HG02588 (cell line): ENCODE data around the gene ZFP69B.
"Not testable (repeated sequence)": the region's sequence is repeated elsewhere in the genome, so short reads cannot be mapped to it uniquely, and the experiment has no call there.

ENCODE experiments used
- ATAC-seq: cut with Tn5 transposase; IDR thresholded peaks from one replicate; pipeline ENCODE4 v1.9.1; 2021; ENCODE audit warnings: mild to moderate bottlenecking, moderate library complexity; ENCODE audit not compliant: unreplicated experiment

ZFP69B gene

GRCh38 chr1:40435471-40435870, 14.8 kb upstream of the ZFP69B start:
- no peak for ATAC-seq

GRCh38 chr1:40435876-40436275, 14.4 kb upstream of the ZFP69B start:
- ATAC-seq: no peak

GRCh38 chr1:40438391-40439015, 11.8 kb upstream of the ZFP69B start:
- no peak for ATAC-seq

DNA sequence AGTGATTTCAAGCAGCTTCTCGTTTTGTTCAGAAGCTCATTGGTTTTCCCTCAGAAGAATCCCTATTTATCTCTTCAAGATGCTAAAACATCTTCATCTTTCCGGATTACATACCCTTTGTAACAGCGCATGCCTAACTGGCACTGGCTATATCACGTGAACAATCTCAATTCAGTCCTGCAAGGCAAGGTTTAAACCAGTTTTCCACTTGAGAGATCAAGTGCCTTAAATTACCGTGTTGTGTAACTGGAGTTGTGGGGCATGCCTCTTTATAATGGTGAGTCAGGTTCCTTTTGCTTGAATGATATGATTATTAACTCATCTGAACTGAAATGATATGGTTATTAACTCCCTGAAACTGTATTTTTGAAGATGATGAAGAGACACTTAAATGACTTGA, 11.0 kb upstream of the ZFP69B start:
- no peak for ATAC-seq

DNA sequence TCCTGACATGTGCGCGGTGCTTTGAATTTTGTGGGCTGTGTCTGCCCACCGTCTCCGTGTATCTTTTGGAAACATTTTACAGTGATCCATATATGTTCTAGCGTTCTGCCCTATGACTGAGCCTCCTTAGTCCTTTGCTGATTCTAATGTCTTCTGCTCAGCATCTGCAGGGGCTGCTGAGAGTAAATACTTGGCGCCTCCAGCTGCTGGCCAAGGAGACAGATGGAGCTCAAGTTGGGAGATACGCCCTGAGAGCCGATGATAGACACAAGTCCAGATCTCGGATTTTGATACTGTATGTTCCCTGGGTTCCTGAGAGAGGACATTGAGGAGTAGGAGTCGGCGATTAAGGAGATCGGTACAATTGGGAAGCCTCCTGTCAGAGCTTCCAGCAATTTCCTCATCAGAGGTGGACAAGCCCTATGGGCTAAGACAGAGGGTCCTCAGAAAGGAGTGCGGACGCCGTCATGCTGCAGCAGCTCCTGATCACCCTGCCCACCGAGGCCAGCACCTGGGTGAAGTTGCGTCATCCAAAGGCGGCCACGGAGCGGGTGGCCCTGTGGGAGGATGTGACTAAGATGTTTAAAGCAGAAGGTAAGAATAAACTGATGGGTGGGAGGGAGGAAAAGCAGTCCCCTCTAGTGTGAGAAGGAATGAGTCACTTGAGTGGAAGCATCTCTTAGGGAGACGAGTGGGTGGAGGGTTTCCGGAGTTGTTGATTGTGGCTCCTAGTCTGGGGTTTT, 390 bp downstream of the ZFP69B start:
- peak; percentile 34 for ATAC-seq

GRCh38 chr1:40451238-40451585, 936 bp downstream of the ZFP69B start:
- ATAC-seq: no peak

DNA sequence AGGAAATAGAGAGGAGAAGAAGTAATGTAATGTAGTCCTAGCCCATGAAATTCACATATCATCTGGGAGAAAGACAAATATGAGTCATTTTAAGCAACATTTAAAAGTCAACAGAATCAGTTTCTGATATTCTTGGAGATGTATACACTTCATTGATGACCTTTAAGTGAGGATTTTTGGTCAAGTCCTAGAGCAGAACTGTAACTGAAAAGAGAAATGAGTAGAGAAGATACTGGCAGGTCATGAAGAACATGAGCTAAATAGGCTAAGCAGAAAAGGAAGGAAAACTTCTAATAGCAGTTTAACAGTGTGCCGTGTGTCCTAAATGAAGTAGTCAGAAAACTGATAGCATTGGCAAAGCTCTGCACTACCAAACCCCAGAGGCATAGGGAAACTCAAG, 4.6 kb downstream of the ZFP69B start:
- ATAC-seq: no peak

DNA sequence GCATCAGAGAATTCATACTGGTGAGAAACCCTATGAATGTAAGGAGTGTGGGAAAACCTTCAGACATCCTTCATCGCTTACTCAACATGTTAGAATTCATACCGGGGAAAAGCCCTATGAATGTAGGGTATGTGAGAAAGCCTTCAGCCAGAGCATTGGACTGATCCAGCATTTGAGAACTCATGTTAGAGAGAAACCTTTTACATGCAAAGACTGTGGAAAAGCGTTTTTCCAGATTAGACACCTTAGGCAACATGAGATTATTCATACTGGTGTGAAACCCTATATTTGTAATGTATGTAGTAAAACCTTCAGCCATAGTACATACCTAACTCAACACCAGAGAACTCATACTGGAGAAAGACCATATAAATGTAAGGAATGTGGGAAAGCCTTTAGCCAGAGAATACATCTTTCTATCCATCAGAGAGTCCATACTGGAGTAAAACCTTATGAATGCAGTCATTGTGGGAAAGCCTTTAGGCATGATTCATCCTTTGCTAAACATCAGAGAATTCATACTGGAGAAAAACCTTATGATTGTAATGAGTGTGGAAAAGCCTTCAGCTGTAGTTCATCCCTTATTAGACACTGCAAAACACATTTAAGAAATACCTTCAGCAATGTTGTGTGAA, 12.8 kb downstream of the ZFP69B start:
- no peak for ATAC-seq

DNA sequence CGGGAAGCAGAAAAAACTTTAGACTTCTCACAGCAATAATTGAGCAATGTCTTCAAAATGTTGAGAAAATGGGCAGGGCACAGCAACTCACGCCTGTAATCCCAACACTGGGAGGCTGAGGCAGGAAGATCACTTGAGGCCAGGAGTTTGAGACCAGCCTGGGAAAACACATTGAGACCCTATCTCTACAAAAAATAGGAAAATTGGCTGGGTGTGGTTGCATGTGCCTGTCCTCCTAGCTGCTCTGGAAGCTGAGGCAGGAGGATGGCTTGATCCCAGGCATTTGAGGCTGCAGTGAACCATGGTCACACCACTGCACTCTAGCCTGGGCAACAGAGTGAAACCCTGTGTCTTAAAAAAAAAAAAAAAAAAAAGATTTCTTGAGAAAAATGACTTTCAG, 19.1 kb downstream of the ZFP69B start:
- no peak for ATAC-seq

- no peak for ATAC-seq
Observed at GRCh38 chr1:40475268-40475667, 25.0 kb downstream of the ZFP69B start.

DNA sequence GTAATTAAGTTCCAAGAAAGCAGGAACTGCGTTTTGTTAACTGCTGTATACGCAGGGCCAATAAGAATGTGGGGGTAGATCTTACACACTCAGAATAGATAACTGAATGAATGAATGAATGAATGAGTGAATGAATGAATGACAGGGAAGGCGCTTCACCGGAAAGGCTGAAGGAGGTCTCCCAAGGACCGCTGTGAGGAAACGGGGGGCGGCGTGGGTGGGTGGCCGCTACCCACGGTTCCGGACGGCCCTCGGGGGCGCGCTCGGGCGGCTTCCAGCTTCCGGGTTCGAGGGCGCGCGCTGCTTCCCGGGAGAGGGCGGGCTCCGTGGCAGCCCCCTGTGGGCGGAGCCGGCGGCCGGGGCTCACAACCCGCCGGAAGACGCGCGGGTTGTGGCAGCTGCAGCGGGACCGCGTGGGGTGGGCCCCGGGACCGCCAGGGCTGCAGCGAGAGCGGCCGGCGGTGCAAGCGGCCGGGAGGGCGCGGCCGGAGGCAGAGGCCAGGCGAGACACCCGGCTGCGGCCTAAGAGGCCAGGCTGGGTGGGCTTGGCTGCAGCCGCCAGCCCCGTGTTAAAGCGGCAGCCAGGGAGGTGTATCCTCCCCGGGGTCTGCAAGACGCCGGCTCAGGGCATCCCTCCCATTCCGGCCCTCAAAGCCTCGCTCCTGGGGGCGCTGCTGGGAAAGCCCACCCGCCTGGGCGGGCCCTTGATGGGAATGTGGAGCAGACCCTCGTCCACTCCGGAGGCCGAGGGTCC, 26.8 kb downstream of the ZFP69B start, which contains the start of gene ZFP69:
Gene ZFP69 (plus strand): TSS at position 367 of the 754 bp plus-strand sequence. CDS start 2,072 bp downstream, outside the sequence.
- ATAC-seq: peak; percentile 76

DNA sequence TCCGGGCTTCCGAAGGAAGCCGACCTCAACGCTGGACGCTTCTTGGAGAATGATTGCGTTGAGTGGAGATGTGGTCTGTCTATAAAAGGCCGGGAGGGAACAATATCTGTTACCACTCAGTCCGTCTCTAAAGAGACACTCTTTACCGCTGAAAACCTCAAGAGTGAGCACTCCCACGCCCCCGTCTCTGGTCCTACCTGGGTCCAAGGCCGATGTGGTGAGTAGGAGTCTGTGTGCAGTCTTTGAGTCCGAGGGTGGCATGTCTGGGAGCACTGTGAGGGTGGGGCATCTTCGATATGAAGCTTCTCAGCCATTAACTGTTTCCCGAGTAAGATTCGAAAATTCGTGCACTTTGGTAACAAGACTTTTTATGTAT, 27.4 kb downstream of the ZFP69B start:
- ATAC-seq: peak; percentile 32

DNA sequence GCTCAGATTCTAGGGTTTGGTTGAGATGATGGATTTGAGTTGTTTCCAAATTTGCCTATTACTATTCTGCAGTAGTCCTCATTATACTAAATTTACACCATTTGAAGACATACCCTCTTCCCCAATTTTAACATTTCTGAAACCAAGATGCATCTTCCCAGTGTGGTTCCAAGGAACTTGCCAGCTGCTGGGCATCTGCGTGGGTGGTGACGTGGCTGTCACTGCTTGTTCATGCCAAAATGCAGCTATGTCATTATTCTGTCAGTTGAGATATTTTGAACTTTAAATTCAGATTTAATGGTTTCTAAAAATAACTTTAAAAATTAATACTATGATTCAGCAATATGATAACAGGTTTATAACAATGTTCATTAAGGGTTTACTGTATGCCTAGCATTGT, 28.0 kb downstream of the ZFP69B start:
- ATAC-seq: no peak

GRCh38 chr1:40479156-40479555, 28.9 kb downstream of the ZFP69B start:
- ATAC-seq: no peak

GRCh38 chr1:40495315-40495903, 45.1 kb downstream of the ZFP69B start:
- no peak for ATAC-seq

- ATAC-seq: not testable (repeated sequence)
Observed at GRCh38 chr1:40502651-40503050, 52.4 kb downstream of the ZFP69B start.

GRCh38 chr1:40507973-40508372, 57.7 kb downstream of the ZFP69B start:
- no peak for ATAC-seq

DNA sequence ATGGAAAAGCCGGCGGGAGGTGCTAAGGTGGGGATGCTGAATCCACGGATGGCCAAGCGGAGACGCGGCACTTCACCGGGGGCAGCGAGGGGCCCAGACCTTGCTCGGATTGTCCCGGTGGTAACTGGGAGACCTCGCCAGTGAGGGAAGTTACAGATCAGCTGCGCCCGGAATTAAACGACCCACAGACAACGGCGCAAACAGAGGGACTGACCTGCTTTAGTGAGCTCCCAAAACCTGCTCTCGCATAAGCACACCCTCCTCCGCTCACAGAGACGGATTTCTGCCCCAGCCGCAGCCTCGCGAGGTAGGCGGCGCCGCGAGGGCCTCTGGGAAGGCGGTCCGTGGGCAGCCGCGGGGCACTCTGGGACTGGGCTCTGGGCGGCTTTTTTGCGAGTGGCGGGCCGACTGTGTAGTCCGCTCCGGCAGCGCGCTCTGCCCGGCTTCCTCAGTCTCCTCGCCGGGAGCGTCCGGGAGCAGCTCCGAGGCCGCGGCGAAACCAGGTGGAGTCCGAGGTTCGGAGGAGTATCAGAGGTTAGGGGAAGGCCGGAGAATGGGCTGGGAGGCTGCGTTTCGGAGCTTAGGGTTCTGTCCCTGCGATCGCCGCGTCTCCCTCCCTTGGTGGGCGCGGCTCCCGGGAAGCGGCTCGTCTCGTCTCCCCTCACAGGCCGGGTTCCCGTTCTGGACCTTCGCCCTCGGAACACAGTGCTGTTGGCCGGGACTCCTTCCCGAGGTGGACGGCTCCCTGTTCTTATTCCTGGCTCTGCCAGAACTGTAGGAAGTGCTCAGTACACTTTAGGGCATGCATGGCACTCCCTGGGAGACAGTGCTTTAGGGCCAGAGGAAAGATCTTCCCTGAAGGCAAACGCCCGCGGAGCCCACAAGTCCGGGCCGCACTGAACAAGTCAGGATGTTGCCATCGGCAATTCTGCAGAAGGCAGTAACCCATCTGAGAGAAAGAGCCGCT, 58.4 kb downstream of the ZFP69B start, which contains the start of gene EXO5:
Gene EXO5 (plus strand): TSS at position 393 of the 967 bp plus-strand sequence. CDS start 5,778 bp downstream, outside the sequence.
- ATAC-seq: peak; percentile 88
